ENCODE results near the gene RAD18.

The RAD18 gene

DNA sequence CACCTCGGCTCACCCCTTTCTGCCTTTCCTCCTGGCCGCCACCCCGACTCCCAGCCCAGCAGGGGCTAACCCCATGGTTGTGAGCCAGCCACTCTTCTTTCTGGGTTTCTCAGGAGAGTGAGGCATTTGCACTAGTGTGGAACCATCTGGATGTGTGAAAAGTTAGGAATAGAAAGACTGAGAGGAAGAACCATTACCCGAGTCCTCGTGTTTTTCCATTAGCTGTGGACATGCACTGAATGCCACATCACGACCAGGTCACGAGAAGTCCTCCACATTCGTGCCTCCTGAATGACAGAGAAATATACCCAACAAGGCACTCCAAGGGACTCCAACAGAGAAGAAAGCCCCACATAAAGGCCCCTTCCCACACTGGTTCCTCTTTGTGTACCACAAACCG is 18.0 kb upstream of the RAD18 start:
- Mint-ChIP-seq H3K9me3 (peaks cover 3 to 10% of the 10 kb centered on the region in 2 donors), H3K4me3 (no peak overlapping the region), H3K4me1 (peaks cover 16 to 28% of the 10 kb centered on the region in 2 donors), H3K27me3 (peaks cover 23 to 29% of the 10 kb centered on the region in 2 donors), H3K36me3 (no peaks in the 10 kb centered on the region), H3K27ac (peak overlapping the region; percentile 73)
- DNase-seq (no peak), ATAC-seq (replicated peaks) (no peak)

GRCh38 chr3:8980756-8981257 is 17.5 kb upstream of the RAD18 start:
- ATAC-seq (replicated peaks) (no peak), DNase-seq (no peak)
- Mint-ChIP-seq H3K4me3 (no peak overlapping the region), H3K9me3 (peaks cover 3 to 10% of the 10 kb centered on the region in 2 donors), H3K27me3 (peaks cover 23 to 31% of the 10 kb centered on the region in 2 donors), H3K4me1 (peaks cover 16 to 28% of the 10 kb centered on the region in 2 donors), H3K27ac (no peak overlapping the region), H3K36me3 (no peaks in the 10 kb centered on the region)

DNA sequence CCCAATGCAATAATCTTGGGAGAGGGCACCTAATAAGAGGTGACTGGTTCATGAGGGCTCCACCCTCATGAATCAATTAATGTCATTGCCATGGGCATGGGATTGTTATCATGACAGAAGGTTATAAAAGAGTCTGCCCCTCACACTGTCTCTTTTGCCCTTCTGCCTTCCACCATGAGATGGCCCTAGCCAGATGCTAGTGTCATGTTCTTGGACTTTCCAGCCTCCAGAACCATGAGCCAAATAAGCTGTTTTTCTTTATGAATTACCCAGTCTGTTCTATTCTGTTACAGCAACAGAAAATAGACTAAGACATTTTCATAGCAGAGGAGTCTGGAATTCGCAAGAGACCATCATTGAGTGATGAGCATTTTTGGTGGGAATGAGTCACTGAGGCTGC is 16.0 kb upstream of the RAD18 start:
- H3K4me1 Mint-ChIP-seq, result peaks cover 16 to 28% of the 10 kb centered on the region in 2 donors
- ATAC-seq (replicated peaks), result no peak
- peak overlapping the region; percentile 56 for H3K27ac Mint-ChIP-seq
- no peaks in the 10 kb centered on the region for H3K36me3 Mint-ChIP-seq
- no peak for DNase-seq
- H3K27me3 Mint-ChIP-seq, result peaks cover 26 to 34% of the 10 kb centered on the region in 2 donors
- peaks cover 3 to 10% of the 10 kb centered on the region in 2 donors for H3K9me3 Mint-ChIP-seq
- H3K4me3 Mint-ChIP-seq, result no peak overlapping the region

- Mint-ChIP-seq H3K27me3 (peaks cover 28 to 34% of the 10 kb centered on the region in 2 donors), H3K36me3 (no peaks in the 10 kb centered on the region), H3K4me1 (peaks cover 12 to 26% of the 10 kb centered on the region in 2 donors), H3K9me3 (peaks cover 3 to 10% of the 10 kb centered on the region in 2 donors), H3K4me3 (no peak overlapping the region), H3K27ac (no peak overlapping the region)
- DNase-seq (no peak), ATAC-seq (replicated peaks) (no peak)
These were observed 15.3 kb upstream of the RAD18 start for GRCh38 chr3:8978551-8978950.

DNA sequence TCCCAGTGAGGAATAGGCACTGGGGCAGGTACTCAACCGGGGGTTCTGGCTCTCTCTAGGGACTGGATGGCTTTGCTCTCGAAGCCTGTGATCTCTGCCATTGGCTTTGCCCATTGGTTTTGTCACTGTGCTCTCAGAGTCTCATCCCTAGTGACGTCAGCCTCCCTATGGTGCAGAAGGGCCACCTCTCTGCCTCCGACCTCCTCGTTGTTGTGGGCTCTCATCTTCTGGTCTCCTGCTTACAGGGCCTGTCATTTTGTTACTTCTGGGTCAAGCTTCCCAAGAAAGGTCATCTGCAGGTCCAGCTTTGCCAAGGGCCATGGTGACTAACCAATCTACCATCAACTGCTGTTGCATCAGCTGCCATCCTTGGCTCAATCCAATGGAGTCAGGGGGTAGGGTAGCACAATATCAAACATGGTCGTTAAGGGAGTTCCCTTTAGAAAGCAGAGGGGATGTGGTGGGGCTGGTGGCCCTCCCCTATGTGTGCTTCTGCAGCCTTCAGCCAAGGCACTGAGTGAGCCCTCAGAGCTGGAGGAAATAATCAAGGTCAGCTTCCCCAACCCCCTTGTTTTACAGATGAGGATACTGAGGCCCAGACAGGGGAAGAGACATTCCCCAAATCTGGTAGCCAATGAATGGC is 13.4 kb upstream of the RAD18 start:
- H3K4me1 Mint-ChIP-seq, result peaks cover 5 to 11% of the 10 kb centered on the region in 2 donors
- H3K27me3 Mint-ChIP-seq, result peaks cover 34 to 36% of the 10 kb centered on the region in 2 donors
- no peak overlapping the region for H3K4me3 Mint-ChIP-seq
- DNase-seq (no peak), ATAC-seq (replicated peaks) (no peak)
- peaks cover 3 to 10% of the 10 kb centered on the region in 2 donors for H3K9me3 Mint-ChIP-seq
- H3K36me3 Mint-ChIP-seq, result no peaks in the 10 kb centered on the region
- no peak overlapping the region for H3K27ac Mint-ChIP-seq

GRCh38 chr3:8975081-8976020 is 12.1 kb upstream of the RAD18 start:
- Mint-ChIP-seq H3K4me3 (no peak overlapping the region), H3K36me3 (no peaks in the 10 kb centered on the region), H3K4me1 (peaks cover 4 to 7% of the 10 kb centered on the region in 2 donors), H3K9me3 (peaks cover 3 to 8% of the 10 kb centered on the region in 2 donors), H3K27ac (no peak overlapping the region), H3K27me3 (peaks cover 22 to 25% of the 10 kb centered on the region in 2 donors)
- ATAC-seq (replicated peaks) (no peak), DNase-seq (no peak)

DNA sequence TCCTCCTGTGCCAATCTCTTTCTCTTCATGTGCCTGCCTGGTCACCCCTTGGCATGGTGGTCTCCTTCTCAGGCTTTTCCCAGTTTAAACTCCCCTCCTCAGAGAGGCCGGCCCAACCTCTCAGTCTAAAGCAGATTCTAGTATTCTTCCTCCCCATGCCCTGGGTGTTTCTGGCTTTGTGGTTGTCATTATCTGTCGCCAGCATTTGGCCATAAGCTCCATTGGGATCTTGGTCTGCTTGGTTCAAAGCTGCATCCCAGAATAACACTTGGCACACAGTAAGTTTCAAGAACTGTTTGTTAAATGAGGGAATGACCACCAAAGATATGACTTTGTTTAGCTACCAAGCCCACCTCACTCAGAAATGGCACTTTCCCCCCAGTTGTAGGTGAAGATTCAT is 11.2 kb upstream of the RAD18 start:
- peaks cover 3 to 4% of the 10 kb centered on the region in 2 donors for H3K9me3 Mint-ChIP-seq
- H3K27me3 Mint-ChIP-seq, result peaks cover 20 to 24% of the 10 kb centered on the region in 2 donors
- no peak overlapping the region for H3K4me3 Mint-ChIP-seq
- no peak for ATAC-seq (replicated peaks)
- H3K4me1 Mint-ChIP-seq, result peaks cover 3 to 5% of the 10 kb centered on the region in 2 donors
- no peak for DNase-seq
- no peaks in the 10 kb centered on the region for H3K36me3 Mint-ChIP-seq
- H3K27ac Mint-ChIP-seq, result no peak overlapping the region

GRCh38 chr3:8972639-8973038 is 9.4 kb upstream of the RAD18 start:
- DNase-seq (no peak), ATAC-seq (replicated peaks) (peak in 1 of 2 donors; percentile 42)
- Mint-ChIP-seq H3K4me3 (no peak overlapping the region), H3K27me3 (peaks cover 24 to 31% of the 10 kb centered on the region in 2 donors), H3K36me3 (no peaks in the 10 kb centered on the region), H3K4me1 (peaks cover 3 to 5% of the 10 kb centered on the region in 2 donors), H3K27ac (no peak overlapping the region), H3K9me3 (no peaks in the 10 kb centered on the region)

DNA sequence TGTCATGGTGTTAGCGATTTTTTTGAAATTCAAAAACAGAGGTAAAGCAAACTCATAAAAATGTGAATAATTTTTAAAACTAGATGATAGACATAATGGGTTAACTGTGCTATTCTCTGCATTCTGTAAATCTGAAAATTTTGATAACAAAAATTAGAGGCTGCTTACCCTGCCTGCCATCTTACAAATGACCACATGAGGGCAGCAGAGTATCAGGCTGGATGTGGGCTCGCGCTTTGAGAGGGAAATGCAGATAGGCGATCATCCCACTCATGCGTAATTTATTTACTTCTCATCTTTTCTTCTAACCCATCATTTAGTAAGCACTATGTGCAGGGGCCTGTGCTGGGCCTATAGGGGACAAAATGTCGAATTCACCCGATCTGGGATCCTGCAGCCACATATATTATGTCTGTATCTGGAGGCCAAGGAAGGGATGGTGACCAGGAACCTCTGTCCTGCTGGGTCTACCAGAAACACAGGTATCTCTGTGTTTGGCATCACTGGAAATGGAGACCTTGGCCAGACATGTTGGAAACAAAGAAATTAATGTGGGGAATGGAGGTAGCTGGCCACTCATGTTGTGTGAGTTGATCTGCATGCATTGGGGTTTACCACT is 7.8 kb upstream of the RAD18 start:
- peak; percentile 36 for DNase-seq
- peak; percentile 75 to 78 for ATAC-seq (replicated peaks)
- H3K36me3 Mint-ChIP-seq, result no peaks in the 10 kb centered on the region

DNA sequence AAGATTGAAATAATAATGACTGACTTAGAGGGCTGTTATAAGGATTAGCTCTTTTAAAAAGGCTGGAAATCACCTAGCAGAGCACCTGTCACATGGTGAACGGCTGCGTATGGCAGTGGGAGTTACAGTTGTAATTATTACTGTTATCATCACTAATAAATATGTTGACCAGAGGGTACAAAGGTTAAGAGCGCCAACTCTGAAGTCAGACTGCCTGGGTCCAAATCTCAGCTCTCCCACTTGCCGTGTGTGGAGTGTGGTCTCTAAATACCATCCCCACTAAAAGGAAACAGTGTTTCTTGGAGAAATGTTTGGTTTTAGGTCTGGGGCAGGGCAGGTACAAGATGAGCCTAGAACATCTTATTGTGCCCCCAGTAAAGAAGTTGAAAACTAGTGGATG is 6.0 kb upstream of the RAD18 start:
- no peak for DNase-seq
- H3K27me3 Mint-ChIP-seq, result peaks cover 13 to 28% of the 10 kb centered on the region in 2 donors
- H3K4me3 Mint-ChIP-seq, result no peak overlapping the region
- no peaks in the 10 kb centered on the region for H3K9me3 Mint-ChIP-seq
- H3K27ac Mint-ChIP-seq, result no peak overlapping the region
- peaks cover 3 to 10% of the 10 kb centered on the region in 2 donors for H3K4me1 Mint-ChIP-seq
- no peaks in the 10 kb centered on the region for H3K36me3 Mint-ChIP-seq
- no peak for ATAC-seq (replicated peaks)

More for the DNA sequence above, 7.8 kb upstream of the RAD18 start:
- Mint-ChIP-seq H3K27me3 (peaks cover 18 to 31% of the 10 kb centered on the region in 2 donors), H3K9me3 (no peaks in the 10 kb centered on the region), H3K4me3 (no peak overlapping the region), H3K4me1 (peaks cover 3 to 10% of the 10 kb centered on the region in 2 donors), H3K27ac (no peak overlapping the region)

DNA sequence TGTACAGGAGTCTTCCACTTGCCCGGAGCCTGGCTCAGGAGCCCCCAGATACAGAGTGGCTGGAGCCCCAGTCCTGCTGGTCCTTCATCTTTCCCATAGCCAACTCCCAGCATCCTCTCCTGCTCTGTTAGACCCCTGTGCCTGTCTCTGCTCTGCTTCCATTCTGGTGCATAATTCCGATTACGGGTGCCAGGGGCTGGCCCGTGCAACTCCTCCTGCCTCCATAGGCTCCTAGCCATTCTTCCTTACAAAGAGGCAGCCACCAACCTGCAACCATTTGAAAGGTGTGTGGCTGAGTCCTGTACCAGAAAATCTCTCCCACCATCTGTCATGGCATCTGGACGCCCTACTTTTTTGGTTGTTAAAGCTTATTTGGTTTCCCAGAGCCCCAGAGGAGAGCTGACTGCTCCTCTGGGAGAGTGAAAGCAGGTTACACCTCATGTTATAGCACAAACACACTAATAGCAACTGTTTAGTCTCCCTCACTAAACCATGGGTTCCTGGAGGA is 5.2 kb upstream of the RAD18 start:
- ATAC-seq (replicated peaks) (no peak), DNase-seq (no peak)
- Mint-ChIP-seq H3K4me1 (peaks cover 6 to 17% of the 10 kb centered on the region in 2 donors), H3K27ac (no peak overlapping the region), H3K27me3 (peaks cover 13 to 26% of the 10 kb centered on the region in 2 donors), H3K4me3 (no peak overlapping the region), H3K9me3 (no peaks in the 10 kb centered on the region), H3K36me3 (peaks cover 0 to under 1% of the 10 kb centered on the region in 2 donors)

DNA sequence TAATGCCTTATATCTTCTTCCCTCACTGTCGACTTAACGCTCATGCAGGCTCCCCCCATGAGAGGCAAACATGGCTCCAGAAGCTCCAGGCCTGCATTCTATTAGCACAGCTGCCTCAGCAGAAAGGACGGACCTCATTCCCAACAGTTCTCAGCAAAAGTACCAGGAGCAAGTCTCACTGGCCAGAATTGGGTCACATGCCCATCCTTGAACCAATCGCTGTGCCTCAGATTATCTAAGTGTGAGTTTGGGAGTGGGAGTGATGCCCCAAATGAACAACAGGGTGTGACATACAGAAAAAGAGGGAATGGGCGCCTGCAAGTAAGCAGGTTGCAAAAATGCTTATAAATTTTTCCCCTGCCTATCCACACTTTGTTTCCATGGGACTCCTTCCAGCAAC is 4.3 kb upstream of the RAD18 start:
- peaks cover 8 to 26% of the 10 kb centered on the region in 2 donors for H3K4me1 Mint-ChIP-seq
- peaks cover 4% of the 10 kb centered on the region in 2 donors for H3K36me3 Mint-ChIP-seq
- no peak overlapping the region for H3K4me3 Mint-ChIP-seq
- H3K9me3 Mint-ChIP-seq, result no peaks in the 10 kb centered on the region
- no peak overlapping the region for H3K27ac Mint-ChIP-seq
- H3K27me3 Mint-ChIP-seq, result peaks cover 13 to 21% of the 10 kb centered on the region in 2 donors
- ATAC-seq (replicated peaks) (no peak), DNase-seq (no peak)

- peaks cover 11 to 31% of the 10 kb centered on the region in 2 donors for H3K4me1 Mint-ChIP-seq
- DNase-seq (no peak), ATAC-seq (replicated peaks) (no peak)
- no peak overlapping the region for H3K4me3 Mint-ChIP-seq
- H3K36me3 Mint-ChIP-seq, result peaks cover 4% of the 10 kb centered on the region in 2 donors
- H3K27me3 Mint-ChIP-seq, result peaks cover 13 to 19% of the 10 kb centered on the region in 2 donors
- H3K27ac Mint-ChIP-seq, result no peak overlapping the region
- H3K9me3 Mint-ChIP-seq, result no peaks in the 10 kb centered on the region
These were observed 3.6 kb upstream of the RAD18 start for GRCh38 chr3:8966820-8967348.
